ENCODE results near the gene MT2A.

The MT2A gene

DNA sequence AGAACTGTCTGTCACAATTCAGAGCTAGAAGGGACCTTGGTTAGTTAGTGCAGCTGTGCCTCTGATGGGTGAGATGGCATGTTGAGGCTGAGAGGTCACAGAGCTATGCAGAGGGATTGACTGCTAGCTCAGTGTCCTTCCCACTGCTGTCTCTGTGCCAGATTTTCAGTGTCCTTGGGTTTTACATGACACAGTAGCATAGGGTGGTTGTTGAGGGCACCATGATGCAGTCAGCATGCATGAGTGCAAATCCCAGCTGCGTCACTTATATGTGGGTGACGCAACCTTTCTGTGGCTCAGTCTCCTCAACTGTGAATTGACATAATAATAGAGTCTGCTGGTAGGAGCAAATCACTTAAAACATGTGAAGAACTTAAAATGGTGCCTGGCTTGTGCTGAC lies 32.8 kb downstream of the MT2A start:
- WGBS, 2 donors (ENCODE audit: extremely low coverage in 2 of 2, insufficient read length in 2 of 2, insufficient replicate concordance in 1 of 2), result no CpG with 5 or more reads among the region's 2 CpGs
- no peak overlapping the region for H2AFZ ChIP-seq (ENCODE audit: low read length)
- H3K4me1 ChIP-seq (ENCODE audit: control insufficient read depth in 2 of 2, insufficient read depth in 1 of 2, low read depth in 1 of 2, low read length in 2 of 2), result peaks cover 1 to 3% of the 10 kb centered on the region in 2 donors
- no peak overlapping the region for H3K4ac ChIP-seq (ENCODE audit: low read length)
- H2AK5ac ChIP-seq (ENCODE audit: low read depth, low read length), result no peak overlapping the region
- H3K36me3 ChIP-seq (replicated peaks in 1 of 2; ENCODE audit: control insufficient read depth in 2 of 2, insufficient read depth in 2 of 2, low read length in 2 of 2), result no peaks in the 10 kb centered on the region
- H3K23ac ChIP-seq (ENCODE audit: low read depth, low read length, poor library complexity), result no peak overlapping the region
- DNase-seq (ENCODE audit: low spot score), result no peak
- no peak overlapping the region for H2BK15ac ChIP-seq (ENCODE audit: low read length)
- H3K14ac ChIP-seq (ENCODE audit: low read length), result no peak overlapping the region
- H2BK5ac ChIP-seq (ENCODE audit: low read length), result no peak overlapping the region
- no peak overlapping the region for H4K91ac ChIP-seq (ENCODE audit: low read depth, low read length, poor library complexity)
- peaks cover 0 to 2% of the 10 kb centered on the region in 2 donors for H3K9me3 ChIP-seq (replicated peaks in 1 of 2; ENCODE audit: control insufficient read depth in 2 of 2, insufficient read depth in 1 of 2, low read depth in 1 of 2, low read length in 2 of 2)
- H3K27ac ChIP-seq (replicated peaks; ENCODE audit: low read length), result no peak overlapping the region
- H3K4me3 ChIP-seq (ENCODE audit: low read length in 2 of 2), result no peak overlapping the region
- no peak overlapping the region for H4K8ac ChIP-seq (ENCODE audit: low read depth, low read length)
- H3K9ac ChIP-seq (ENCODE audit: low read depth, low read length, poor library complexity), result no peak overlapping the region
- no peak overlapping the region for H3K4me2 ChIP-seq (ENCODE audit: insufficient read depth, low read length, poor library complexity, severe bottlenecking)
- no peak overlapping the region for H2BK120ac ChIP-seq (ENCODE audit: low read depth, low read length)
- peaks cover 44 to 100% (median 98%) of the 10 kb centered on the region in 3 experiments for H3K27me3 ChIP-seq (ENCODE audit: control insufficient read depth in 3 of 3, insufficient read depth in 3 of 3, low read depth in 1 of 3, low read length in 3 of 3)
- H3K79me1 ChIP-seq (ENCODE audit: low read depth, low read length), result no peaks in the 10 kb centered on the region
- H2BK12ac ChIP-seq (ENCODE audit: low read length), result no peak overlapping the region
- no peak overlapping the region for H3K18ac ChIP-seq (ENCODE audit: low read length)

DNA sequence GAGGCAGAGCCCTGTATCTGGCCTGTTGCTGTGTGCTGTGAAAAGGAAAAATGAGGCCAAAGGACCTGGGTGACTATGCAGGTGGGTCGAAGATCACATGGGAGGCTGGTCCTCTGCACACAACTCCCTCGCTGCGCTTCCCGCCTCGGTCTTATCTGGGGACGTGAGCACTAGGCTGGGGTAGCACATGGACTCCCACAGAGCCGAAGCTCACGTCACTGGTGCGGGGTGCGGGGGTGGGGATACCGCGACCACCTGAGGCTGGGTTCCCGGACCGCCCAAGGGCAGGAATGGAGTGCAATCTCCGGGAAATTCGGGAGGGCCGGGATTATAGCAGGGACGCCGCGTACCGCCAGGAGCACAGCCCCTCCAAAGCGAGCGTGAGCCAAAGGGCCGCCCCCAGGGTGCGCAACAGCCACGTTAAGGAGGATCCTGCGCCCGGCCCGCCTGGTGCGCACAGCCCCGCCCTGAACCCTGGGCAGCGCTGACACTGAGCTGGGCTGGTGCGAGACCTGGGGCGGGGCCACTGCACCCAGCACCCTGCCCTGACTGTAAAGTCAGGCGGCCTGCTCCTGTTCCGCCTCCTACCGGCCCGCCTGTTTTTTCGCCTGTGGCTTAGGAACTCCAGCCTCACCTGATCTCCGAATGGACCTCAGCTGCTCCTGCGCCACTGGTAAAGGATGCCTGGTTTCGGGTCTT lies 34.8 kb downstream of the MT2A start:
- WGBS, 2 donors (ENCODE audit: extremely low coverage in 2 of 2, insufficient read length in 2 of 2, insufficient replicate concordance in 1 of 2), result no CpG with 5 or more reads among the region's 42 CpGs
- H2AFZ ChIP-seq (ENCODE audit: low read length), result no peak overlapping the region
- H4K91ac ChIP-seq (ENCODE audit: low read depth, low read length, poor library complexity), result no peak overlapping the region
- H3K18ac ChIP-seq (ENCODE audit: low read length), result no peak overlapping the region
- H2AK5ac ChIP-seq (ENCODE audit: low read depth, low read length), result no peak overlapping the region
- peak overlapping the region; percentile 40 for H3K23ac ChIP-seq (ENCODE audit: low read depth, low read length, poor library complexity)
- no peak overlapping the region for H3K14ac ChIP-seq (ENCODE audit: low read length)
- H2BK12ac ChIP-seq (ENCODE audit: low read length), result no peak overlapping the region
- no peaks in the 10 kb centered on the region for H3K36me3 ChIP-seq (replicated peaks in 1 of 2; ENCODE audit: control insufficient read depth in 2 of 2, insufficient read depth in 2 of 2, low read length in 2 of 2)
- no peak overlapping the region for H3K4me2 ChIP-seq (ENCODE audit: insufficient read depth, low read length, poor library complexity, severe bottlenecking)
- no peak overlapping the region for H4K8ac ChIP-seq (ENCODE audit: low read depth, low read length)
- DNase-seq (ENCODE audit: low spot score), result no peak
- no peak overlapping the region for H2BK120ac ChIP-seq (ENCODE audit: low read depth, low read length)
- H3K4me3 ChIP-seq (ENCODE audit: low read length in 2 of 2), result peak overlapping the region in 1 of 2 donors; percentile 5
- H3K9me3 ChIP-seq (replicated peaks in 1 of 2; ENCODE audit: control insufficient read depth in 2 of 2, insufficient read depth in 1 of 2, low read depth in 1 of 2, low read length in 2 of 2), result peaks cover 0 to 2% of the 10 kb centered on the region in 2 donors
- no peaks in the 10 kb centered on the region for H3K79me1 ChIP-seq (ENCODE audit: low read depth, low read length)
- no peak overlapping the region for H3K9ac ChIP-seq (ENCODE audit: low read depth, low read length, poor library complexity)
- H3K27me3 ChIP-seq (ENCODE audit: control insufficient read depth in 3 of 3, insufficient read depth in 3 of 3, low read depth in 1 of 3, low read length in 3 of 3), result peaks cover 34 to 100% (median 98%) of the 10 kb centered on the region in 3 experiments
- no peak overlapping the region for H3K27ac ChIP-seq (replicated peaks; ENCODE audit: low read length)
- H3K4ac ChIP-seq (ENCODE audit: low read length), result no peak overlapping the region
- peaks cover 1% of the 10 kb centered on the region in 2 donors for H3K4me1 ChIP-seq (ENCODE audit: control insufficient read depth in 2 of 2, insufficient read depth in 1 of 2, low read depth in 1 of 2, low read length in 2 of 2)
- no peak overlapping the region for H2BK15ac ChIP-seq (ENCODE audit: low read length)
- no peak overlapping the region for H2BK5ac ChIP-seq (ENCODE audit: low read length)

DNA sequence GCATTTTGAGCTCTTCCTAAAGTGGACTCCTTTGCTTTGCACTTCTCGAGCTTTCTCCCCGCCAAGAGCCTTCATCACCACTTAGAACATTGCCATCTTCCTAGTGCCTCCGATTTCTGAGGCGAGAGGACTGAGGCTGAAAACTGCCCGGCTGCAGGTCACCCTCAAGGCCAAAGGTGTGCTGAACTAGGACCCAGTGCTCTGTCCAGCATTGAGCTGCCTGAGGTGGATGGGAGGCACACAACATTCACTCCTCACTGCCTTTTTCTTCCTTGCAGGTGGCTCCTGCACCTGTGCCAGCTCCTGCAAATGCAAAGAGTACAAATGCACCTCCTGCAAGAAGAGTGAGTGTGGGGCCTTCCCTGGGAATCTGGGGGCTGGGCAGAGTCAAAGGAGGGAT lies 35.4 kb downstream of the MT2A start:
- Histone ChIP-seq H3K18ac (ENCODE audit: low read length) (no peak overlapping the region), H2BK120ac (ENCODE audit: low read depth, low read length) (no peak overlapping the region), H2BK12ac (ENCODE audit: low read length) (no peak overlapping the region), H4K91ac (ENCODE audit: low read depth, low read length, poor library complexity) (no peak overlapping the region), H3K14ac (ENCODE audit: low read length) (no peak overlapping the region), H3K9me3 (replicated peaks in 1 of 2; ENCODE audit: control insufficient read depth in 2 of 2, insufficient read depth in 1 of 2, low read depth in 1 of 2, low read length in 2 of 2) (peaks cover 0 to 2% of the 10 kb centered on the region in 2 donors), H3K4me3 (ENCODE audit: low read length in 2 of 2) (no peak overlapping the region), H3K27me3 (ENCODE audit: control insufficient read depth in 3 of 3, insufficient read depth in 3 of 3, low read depth in 1 of 3, low read length in 3 of 3) (peaks cover 30 to 100% (median 98%) of the 10 kb centered on the region in 3 experiments), H4K8ac (ENCODE audit: low read depth, low read length) (no peak overlapping the region), H3K4me1 (ENCODE audit: control insufficient read depth in 2 of 2, insufficient read depth in 1 of 2, low read depth in 1 of 2, low read length in 2 of 2) (no peaks in the 10 kb centered on the region), H3K27ac (replicated peaks; ENCODE audit: low read length) (no peak overlapping the region), H3K79me1 (ENCODE audit: low read depth, low read length) (no peaks in the 10 kb centered on the region), H2AK5ac (ENCODE audit: low read depth, low read length) (no peak overlapping the region), H3K9ac (ENCODE audit: low read depth, low read length, poor library complexity) (no peak overlapping the region), H2BK15ac (ENCODE audit: low read length) (no peak overlapping the region), H3K36me3 (replicated peaks in 1 of 2; ENCODE audit: control insufficient read depth in 2 of 2, insufficient read depth in 2 of 2, low read length in 2 of 2) (no peaks in the 10 kb centered on the region), H3K4me2 (ENCODE audit: insufficient read depth, low read length, poor library complexity, severe bottlenecking) (no peak overlapping the region), H3K23ac (ENCODE audit: low read depth, low read length, poor library complexity) (no peak overlapping the region), H2BK5ac (ENCODE audit: low read length) (no peak overlapping the region), H2AFZ (ENCODE audit: low read length) (no peak overlapping the region), H3K4ac (ENCODE audit: low read length) (no peak overlapping the region)
- WGBS, 2 donors (ENCODE audit: extremely low coverage in 2 of 2, insufficient read length in 2 of 2, insufficient replicate concordance in 1 of 2), result no CpG with 5 or more reads among the region's 5 CpGs
- no peak for DNase-seq (ENCODE audit: low spot score)

DNA sequence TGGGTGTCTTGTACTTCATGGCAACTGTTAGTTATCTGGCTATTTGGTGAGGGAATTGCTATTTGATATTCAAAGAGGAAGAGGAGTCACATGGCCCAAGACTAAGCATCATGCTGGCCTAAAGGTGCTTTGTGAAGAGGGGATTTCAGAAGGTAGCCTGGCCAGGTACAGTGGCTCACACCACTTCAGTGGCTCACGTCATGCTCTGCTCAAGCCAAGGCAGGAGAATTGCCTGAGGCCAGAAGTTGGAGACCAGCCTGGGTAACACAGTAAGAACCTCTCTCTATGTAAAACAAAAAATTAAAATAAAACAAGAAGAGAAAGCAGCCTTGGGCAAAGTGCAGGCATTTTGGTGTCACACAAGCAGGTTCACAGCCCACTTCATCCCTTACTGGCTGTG lies 36.9 kb downstream of the MT2A start:
- H3K27me3 ChIP-seq (ENCODE audit: control insufficient read depth in 3 of 3, insufficient read depth in 3 of 3, low read depth in 1 of 3, low read length in 3 of 3), result peaks cover 28 to 100% (median 90%) of the 10 kb centered on the region in 3 experiments

More for the DNA sequence above, 36.9 kb downstream of the MT2A start:
- Histone ChIP-seq H3K23ac (ENCODE audit: low read depth, low read length, poor library complexity) (no peak overlapping the region), H3K4me2 (ENCODE audit: insufficient read depth, low read length, poor library complexity, severe bottlenecking) (no peak overlapping the region), H2BK12ac (ENCODE audit: low read length) (no peak overlapping the region), H3K18ac (ENCODE audit: low read length) (no peak overlapping the region), H2AFZ (ENCODE audit: low read length) (no peak overlapping the region), H3K4me1 (ENCODE audit: control insufficient read depth in 2 of 2, insufficient read depth in 1 of 2, low read depth in 1 of 2, low read length in 2 of 2) (no peaks in the 10 kb centered on the region), H4K91ac (ENCODE audit: low read depth, low read length, poor library complexity) (no peak overlapping the region), H2BK5ac (ENCODE audit: low read length) (no peak overlapping the region), H3K4me3 (ENCODE audit: low read length in 2 of 2) (no peak overlapping the region), H4K8ac (ENCODE audit: low read depth, low read length) (no peak overlapping the region), H3K36me3 (replicated peaks in 1 of 2; ENCODE audit: control insufficient read depth in 2 of 2, insufficient read depth in 2 of 2, low read length in 2 of 2) (no peaks in the 10 kb centered on the region), H3K14ac (ENCODE audit: low read length) (no peak overlapping the region), H2AK5ac (ENCODE audit: low read depth, low read length) (no peak overlapping the region), H3K79me1 (ENCODE audit: low read depth, low read length) (no peaks in the 10 kb centered on the region), H2BK120ac (ENCODE audit: low read depth, low read length) (no peak overlapping the region), H3K9me3 (replicated peaks in 1 of 2; ENCODE audit: control insufficient read depth in 2 of 2, insufficient read depth in 1 of 2, low read depth in 1 of 2, low read length in 2 of 2) (peaks cover 0 to 2% of the 10 kb centered on the region in 2 donors), H3K9ac (ENCODE audit: low read depth, low read length, poor library complexity) (no peak overlapping the region), H3K27ac (replicated peaks; ENCODE audit: low read length) (no peak overlapping the region), H3K4ac (ENCODE audit: low read length) (no peak overlapping the region), H2BK15ac (ENCODE audit: low read length) (no peak overlapping the region)
- no peak for DNase-seq (ENCODE audit: low spot score)
- no CpG with 5 or more reads among the region's 1 CpG for WGBS, 2 donors (ENCODE audit: extremely low coverage in 2 of 2, insufficient read length in 2 of 2, insufficient replicate concordance in 1 of 2)
